ENCODE measurements around the gene TMEM165.

The TMEM165 gene

DNA sequence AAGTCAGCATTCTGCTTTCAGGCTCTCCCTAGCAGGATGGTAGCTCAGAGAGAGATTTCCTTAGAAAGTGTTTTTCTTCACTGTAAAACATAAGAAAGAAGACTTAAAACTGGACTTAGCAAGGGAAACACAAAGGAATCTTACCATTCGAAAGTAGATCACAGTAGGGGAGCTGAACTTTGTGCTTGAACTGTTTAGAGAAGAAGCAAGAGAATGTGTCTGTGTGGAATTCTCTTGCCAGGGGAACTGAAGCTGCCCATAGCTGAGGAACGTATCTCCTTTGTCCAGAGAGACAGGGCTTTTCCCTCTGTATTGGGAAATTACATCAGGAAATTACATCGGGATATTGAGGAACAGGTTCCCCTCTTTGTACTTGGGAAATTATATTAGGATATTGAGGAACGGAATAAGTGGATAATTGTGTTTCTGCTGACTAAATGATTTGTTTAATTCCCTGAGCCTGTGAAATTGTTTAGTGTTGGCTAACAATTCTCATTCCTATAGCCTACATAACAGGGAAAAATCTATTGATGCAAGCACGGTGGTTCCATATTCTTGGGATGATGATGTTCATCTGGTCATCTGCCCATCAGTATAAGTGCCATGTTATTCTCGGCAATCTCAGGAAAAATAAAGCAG lies 28.6 kb upstream of the TMEM165 start:
- no peak for DNase-seq

DNA sequence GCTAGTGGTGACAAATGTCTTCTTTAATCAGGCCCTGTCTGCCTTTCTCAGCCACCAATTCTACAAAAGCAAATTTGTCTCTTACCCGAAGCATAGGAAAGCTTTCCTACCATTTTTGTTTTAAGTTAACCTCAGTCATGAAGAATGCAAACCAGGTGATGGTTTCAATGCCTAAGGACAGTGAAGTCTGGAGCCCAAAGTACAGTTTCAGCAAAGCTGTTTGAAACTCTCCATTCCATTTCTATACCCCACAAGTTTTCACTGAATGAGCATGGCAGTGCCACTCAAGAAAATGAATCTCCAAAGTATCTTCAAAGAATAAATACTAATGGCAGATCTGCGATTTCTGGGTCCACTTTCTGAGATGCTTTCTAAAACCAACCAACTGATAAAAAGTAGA lies 25.8 kb upstream of the TMEM165 start:
- DNase-seq, result no peak

DNA sequence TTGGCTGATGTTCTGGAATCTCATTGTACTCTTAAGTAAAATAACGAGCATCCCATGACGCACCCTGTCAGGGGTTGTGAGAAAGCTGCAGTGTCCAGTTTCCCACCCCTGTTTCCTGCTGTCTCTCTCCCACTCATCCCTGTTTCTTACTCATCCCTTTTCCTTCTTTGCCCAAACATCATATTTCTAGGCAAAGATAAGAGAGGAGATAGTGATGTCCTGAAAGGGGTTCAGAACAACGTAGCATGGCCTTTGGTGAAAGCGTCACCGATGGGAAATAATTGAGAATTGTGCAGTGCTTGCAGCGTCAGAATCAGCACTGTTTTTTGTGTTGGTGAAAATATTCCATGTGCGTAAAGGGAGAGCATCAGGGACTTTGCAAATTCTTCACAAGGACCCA lies 23.5 kb upstream of the TMEM165 start:
- no peak for DNase-seq

DNA sequence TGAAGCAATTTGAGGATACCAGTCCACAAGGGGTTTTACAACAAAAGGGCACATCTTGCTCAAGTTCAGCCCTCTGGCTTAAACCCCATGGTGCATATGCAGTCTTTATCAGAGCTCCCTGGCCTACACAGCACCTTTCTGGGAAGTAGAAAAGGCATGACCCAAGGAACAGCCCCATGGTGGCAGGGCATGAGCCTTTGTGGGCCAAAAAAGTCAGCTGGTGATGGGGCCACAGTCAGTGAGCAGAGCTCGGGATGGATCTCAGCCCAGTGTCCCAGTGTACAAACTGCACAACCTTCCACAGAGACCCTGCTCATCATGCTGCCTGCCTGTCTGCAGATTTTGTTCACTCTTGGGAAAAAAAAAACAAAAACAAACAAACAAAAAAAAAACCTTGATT lies 22.3 kb upstream of the TMEM165 start:
- DNase-seq, result no peak

DNA sequence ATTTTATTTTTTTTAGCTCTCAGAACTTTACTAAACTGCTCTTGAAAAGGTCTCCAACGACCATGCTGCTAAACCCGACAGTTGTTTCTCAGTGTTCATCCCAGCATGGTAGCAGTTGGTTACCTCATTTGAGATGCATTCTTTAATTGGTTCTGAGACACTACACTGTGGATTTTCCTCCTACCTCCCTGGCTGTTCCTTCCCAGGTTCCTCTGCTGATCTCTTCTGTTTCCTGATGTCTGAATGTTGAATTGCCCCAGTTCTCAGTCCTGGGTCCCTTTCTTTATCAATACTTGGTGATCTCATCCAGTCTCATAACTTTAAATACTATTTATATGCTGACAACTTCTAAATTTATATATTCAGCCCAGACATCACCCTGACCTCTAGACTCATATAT lies 19.1 kb upstream of the TMEM165 start:
- DNase-seq, result no peak

DNA sequence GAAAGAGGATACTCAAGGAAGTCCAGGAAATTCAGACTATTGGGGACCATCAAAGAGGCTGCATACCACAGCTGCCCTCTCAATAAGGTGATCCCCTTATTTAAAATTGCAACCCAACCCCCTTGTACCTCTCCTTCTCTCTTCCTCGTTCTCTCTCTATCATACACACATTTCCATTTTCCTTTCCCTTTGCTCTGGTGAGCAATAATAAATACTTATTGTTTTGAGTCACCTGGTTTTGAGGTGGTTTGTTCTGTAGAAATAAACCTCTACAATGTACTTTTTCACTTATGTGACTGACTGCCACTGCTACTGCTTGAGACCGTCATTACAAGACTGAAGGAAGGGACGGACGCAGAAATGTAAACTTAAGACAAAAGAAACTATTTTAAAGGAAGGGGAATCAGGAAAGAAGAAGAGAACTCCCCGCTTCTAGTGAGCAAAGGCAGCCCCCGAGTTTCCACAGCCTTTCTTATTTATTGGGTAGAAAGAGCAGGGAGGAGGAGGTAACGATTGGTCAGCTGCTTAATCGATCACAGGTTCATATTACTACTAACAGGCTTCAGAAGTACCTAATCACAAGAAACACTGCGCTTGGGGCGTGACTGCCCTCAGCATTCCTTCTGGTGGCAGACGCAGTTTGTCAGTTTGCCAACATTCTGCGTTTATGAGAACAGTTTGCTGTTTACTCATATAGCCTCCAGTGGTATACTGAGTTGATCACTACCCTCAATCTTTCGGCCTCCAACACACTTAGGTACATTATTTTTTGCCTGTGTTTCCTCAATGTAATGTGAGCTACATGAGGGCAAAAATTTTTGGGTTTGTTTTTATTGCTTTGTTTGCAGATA lies 16.9 kb upstream of the TMEM165 start:
- no peak for DNase-seq

DNA sequence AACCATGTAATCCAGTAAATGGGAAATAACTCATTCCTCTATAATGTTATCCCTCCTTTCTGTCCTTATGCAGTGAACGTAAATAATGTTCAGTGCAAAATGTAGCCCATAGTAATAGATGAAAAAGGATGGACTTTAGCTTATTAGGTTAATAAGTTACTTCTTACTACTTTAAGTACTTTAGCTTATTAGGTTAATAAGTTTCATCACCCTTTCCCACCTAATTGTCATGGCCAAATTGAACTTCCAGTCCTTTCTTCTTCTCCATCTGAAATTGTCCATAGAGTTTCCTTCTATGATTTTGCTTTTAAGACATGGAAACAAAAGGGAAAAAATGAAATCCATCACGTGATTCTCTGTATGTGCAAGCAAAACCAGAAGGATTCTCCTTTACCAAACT lies 15.2 kb upstream of the TMEM165 start:
- DNase-seq, result no peak

DNA sequence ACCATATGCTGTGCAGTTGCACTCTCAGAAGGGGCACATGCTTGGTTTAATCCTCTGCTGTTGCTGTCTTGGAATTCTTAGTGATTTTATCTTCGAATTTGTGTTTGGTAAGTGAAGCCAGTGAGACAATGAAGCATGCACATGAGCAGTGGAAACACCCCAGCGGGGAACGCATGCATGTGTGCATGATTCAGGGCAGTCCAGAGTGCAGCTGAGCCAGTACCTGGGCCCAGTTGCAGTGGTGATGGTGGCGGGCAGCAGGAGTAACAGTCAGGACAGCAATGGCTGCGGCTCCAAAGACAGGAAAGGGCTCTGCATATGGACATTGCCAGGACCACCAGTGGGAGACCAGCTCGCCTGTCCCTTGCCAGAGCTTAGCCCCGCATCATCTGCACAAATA lies 14.3 kb upstream of the TMEM165 start:
- no peak for DNase-seq

DNA sequence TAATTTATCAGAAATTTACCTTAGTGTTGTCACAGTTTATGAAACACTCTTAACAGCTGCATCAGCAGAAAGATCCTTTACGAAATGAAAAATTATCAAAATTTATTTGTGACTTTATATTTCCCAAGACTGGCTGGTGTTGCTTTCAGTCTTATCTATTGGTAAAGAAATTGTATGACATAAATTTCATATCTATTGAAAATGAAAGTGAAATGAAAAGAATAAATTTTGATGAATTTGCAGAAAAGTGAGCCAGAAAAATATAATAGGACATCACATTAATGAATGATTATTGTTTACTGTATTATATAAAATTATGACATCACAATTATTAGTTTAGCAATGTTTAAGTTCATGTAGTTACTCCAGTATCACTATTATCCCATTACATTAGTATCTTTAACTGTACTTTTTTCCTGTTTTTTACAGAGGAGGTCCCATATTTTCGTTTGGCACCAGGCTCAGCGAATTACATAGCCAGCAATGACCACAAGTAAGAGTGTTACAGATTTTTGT lies 13.2 kb upstream of the TMEM165 start:
- DNase-seq, result no peak

DNA sequence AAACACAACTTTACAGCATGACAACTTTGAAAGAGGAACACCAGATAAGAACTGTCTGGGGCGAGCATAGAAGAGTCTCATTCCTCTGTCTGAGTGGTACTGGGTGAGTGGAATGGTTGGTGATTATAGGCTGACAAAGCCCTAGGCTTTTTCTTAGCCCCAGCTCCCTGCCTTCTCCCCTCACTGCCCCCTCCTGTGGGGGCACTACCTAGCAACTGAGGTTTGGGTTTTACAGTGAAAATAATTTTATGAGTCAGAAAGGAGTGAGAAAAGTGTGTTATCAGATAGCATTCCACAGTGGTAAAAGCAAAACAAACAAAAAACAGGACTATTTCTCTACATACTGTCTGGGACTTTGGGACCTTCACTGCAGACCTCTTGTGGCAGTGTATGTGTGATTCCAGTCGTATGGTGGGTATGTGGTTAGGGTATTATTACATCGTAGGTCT lies 10.5 kb upstream of the TMEM165 start:
- no peak for DNase-seq

DNA sequence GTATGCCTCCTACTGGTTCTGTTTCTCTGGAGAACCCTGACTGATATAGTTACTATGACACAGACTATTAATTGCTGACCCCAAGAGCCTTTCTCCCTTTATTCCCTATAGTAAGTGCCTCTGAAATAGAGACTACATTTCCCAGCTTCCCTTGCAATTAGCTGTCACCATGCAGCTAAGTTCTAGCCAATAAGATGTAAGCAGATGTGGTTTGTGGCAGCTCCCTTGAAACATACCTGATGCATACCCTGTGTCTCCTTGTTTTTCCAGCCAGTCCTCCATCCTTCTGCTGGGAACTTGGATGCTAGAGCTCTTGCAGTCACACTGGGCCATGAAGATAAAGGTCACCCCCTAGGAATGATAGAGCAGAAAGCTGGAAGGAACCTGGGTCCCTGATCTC lies 9.7 kb upstream of the TMEM165 start:
- DNase-seq, result no peak

DNA sequence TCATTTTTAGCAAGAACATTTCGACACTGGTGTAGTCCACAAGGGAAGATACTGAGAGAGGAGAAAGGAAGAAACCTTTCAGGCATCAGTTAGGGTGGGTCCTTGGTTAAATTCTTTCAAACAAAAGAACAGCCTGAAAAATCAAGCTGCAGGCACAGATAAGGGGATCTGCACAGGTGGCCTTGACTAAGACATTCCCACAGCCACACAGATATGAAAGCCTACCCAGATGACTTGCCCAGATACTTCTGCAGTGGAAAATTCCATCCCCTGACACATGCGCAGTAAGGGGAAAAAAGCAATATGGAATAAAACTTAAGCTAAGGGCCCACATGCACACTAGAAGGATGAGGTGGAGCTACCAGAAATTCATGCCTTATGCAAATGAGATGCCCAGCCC lies 8.9 kb upstream of the TMEM165 start:
- DNase-seq, result no peak

DNA sequence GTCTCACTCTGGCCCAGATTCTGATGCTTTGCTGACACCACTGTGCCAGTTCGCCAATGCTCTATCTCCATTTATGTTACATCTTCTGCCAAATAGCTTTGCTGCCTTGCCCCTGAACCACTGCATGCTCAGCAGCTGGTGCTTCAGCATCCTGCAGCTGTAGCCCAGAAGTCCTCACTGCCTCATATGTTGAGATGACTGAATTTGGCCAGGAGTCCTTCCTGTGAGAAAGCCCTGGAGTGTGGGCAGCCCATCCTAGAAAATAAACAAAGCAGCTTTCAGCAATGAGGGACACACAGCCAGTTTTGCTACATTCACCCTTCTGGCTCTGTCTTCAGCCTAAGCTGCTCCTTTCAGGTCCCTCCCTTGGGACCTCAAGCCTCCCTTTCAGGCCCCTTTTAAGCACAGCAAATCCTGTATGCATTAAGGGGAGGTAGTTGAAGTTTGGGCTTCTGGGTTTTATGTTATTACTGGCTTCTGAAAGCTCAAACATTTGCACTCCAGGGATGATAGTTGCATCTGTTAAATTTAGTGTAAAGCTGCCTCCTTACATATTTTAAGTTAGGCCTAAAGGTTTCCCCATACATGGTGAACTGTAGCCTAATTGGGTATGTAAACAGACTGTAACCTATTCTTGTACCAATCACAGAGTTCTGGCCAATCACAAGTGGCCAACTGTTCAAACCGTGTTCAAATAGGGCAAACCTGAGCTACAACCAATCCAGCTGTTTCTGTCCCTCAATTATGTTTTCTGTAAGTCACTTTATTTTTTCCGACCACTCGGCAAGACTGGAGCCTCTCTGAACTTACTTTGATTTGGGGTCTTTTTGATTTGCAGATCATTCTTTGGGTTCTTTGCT lies 2.1 kb upstream of the TMEM165 start:
- no peak for DNase-seq

DNA sequence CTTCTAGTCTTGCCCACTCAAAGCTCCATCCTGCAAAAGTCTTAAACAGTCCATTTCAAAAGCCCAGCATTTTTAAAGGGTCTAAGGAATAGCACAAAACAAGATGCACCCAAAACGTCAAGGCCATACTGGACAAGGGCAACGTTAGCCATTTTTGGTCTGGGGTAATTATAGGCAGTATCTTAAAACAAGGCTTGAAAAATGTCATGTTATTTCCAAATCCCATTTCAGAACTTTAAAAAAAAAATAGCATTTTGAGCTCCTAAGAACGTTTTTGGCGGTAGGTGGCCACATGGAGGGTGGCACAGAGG lies 584 bp upstream of the TMEM165 start:
- DNase-seq, result no peak

DNA sequence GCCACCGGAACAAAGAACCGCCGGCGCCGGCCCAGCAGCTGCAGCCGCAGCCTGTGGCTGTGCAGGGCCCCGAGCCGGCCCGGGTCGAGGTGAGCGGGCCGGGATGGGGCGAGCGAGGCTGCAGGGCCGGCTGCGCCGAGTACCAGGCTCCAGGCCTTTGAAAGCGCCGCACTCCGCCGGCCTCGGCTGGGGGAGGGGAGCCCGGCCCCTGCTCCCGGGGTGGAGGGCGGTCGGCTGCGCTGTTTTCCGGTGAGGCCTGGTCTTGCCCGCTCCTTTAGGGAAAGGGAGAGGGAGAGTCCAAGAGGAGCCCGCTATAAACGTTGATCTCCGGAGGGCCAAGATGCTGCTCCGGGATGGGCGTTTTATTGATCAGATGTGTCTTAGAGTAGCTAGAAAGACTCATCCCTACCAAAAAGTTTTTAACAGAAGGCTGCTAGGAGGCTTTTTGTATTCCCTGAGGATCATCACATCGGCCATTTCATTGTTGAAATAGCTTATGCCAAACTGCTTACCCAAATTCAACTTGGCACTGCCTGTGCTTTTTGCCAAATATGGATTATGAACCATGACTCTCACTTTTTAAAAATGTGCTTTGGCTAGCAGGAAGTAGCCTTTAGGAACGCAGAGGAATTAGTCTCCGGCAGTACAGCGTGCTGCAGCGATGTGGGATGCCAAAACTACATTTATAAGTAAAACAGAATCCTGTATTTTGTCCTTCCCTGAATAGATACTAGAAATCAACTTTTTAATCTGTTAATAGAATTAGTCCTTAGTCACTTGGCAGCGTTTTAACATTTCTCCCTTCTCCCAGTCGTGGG lies 760 bp downstream of the TMEM165 start:
- peak; percentile 7 for DNase-seq

DNA sequence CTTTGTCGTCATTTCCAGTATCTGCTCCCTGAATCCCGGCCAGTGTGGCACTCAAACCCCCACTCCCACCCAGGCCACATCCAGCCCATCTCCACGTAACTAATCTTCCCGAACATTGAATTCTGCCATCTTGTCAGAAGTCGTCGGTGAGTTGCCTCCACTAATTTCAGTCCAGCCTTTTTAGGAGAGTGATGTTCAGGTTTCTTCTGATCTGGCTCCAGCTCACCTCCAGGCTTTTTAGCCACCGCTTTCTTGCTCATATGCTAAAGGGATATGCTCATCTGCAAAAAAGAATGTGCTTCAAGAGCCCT lies 1.3 kb downstream of the TMEM165 start:
- DNase-seq, result no peak

DNA sequence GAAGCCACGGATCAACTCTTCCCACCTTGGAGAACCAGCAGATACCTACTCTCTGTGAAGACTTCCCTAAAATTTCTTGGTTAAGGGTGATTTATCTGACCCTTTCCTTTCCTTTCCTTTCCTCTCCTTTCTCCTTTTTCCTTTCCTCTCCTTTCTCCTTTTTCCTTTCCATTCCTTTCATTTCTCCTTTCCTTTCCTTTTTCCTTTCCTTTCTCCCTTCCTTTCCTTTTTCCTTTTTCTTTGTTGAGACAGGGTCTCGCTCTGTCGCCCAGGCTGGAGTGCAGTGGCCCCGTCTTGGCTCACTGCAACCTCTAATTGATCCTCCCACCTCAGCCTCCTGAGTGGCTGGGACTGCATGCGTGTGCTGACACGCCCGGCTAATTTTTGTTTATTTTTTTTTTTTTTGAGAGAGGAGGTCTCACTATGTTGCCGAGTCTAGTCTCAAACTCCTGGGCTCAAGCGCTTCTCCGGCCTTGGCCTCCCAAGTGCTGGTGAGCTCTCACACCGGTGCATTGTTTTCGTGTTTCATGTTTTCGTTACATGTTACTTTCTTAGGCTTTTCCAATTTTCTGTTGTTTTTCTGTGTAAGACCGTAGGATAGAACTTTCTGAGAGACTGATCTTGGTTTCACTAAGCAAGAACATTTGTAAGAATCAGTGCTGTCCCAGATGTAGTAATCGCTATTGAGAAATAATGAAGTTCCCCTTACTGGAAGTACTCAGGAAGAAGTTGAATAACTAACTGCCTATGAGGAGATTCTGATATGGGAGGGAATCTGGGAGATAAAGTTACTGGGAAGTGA lies 2.0 kb downstream of the TMEM165 start:
- DNase-seq, result no peak

DNA sequence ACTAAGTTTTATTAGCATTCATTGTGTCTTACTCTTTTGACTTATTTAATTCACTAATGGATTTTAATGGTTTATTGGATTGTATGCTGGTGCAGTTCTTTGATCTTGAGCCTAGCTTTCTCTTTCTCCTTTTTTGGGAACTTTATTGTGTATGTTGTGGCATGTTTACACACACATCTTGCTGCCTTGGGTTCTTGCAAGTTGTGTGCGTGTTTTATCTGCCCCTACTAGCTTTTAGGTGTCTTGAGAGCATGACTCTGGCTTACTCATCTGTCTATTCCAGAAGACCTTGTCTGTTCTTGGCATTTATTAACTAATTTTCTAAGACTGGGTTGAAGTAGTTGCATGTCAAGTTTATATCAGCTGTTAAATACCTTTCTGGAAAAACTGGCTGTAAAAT lies 2.7 kb downstream of the TMEM165 start:
- no peak for DNase-seq

DNA sequence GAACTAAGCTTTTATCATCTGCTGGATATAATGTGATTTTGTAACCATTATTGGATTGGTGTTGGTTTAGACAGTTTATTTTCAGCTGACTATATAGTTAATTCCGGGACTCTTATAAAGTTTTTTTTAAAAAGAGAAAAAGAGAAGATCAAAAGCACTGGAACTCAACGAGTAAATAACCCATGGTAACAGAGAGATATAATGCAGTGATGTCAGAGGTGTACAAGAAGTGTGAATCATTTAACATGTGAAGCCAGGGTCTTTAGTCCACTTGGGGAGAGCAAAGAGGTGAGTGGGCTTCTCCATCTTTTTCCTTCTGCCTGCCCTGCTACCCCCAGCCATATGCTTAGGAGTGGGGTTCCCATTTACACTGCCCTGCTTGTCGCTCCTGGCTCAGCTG lies 3.2 kb downstream of the TMEM165 start:
- no peak for DNase-seq

DNA sequence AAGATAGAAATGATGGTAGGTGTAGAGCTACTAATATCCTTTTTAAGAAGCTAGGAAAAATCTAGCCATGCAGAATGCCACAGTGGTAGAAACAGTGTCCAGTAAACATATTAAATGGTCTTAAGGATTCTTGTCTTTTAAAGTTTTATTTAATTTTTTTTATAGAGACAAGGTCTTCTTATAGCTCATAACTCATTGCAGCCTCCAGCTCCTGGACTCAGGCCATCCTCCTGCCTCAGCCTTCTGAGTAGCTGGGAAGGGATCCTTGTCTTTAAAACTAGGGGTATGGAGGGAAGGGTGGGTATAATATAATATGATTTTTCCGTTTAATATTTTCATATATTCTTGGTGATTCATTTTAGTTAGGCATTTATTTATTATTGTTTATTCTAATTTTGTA lies 3.8 kb downstream of the TMEM165 start:
- DNase-seq, result no peak

DNA sequence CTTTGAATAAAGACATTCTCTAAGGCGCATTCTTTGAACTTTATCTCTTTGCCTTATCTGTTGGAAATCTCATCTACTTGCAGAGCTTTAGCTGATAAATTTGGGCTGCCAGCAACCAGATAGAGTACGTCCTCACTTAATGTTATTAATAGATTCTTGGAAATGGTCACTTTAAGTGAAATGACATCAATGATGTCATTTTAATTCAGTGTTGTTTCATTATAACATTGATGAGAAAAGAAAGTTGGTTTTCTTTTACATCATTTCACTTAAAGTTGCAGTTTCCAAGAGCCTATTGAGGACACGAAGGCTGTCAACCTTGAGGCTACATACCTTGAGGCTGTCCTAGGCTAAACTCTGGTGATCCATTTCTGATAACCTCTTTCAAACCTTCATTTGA lies 9.3 kb downstream of the TMEM165 start:
- DNase-seq, result no peak

DNA sequence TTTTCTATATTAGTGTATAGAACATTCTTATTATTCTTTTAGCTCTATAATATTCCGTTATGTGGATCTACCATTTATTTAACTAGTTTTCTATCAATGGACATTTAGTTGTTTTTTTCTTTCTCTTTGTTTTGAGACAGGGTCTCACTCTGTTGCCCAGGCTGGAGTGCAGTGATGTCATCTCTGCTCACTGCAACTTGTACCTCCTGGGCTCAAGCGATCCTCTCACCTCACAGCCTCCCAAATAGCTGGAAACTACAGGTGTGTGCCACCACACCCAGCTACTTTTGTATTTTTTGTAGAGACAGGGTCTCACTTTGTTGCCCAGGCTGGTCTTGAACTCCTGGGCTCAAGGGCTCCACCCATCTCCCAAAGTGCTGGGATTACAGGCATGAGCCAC lies 10.8 kb downstream of the TMEM165 start:
- no peak for DNase-seq

Measured in activated effector memory CD4-positive, alpha-beta T cell treated with Interleukin-2 at 50 U/mL for 16 hours (primary cell).